BJ (cell line): ENCODE results near the gene PPP3CA. TPM values are rescaled to one million over a fixed set of nuclear protein-coding genes. Genes with fewer than 3 reads are reported as not detected.

Experiments
- CTCF ChIA-PET: fragments of 350-600 bp; formaldehyde crosslinking; extraction: SDS; loops from one replicate; lab custom pipeline; 2021; ENCODE audit warnings: antibody characterized with exemption, inconsistent platforms; lab: Yijun Ruan, JAX
- POLR2A ChIA-PET: fragments of 300-600 bp; sonication (Branson Sonifier 250); formaldehyde crosslinking; extraction: SDS; loops from one replicate; lab custom pipeline; 2021; ENCODE audit warnings: antibody characterized with exemption; lab: Charles Lee
- DNase-seq: peaks from one replicate; pipeline ENCODE4 v3.0.0-alpha.2; 2011; ENCODE audit warnings: low read depth
- H3K27me3 ChIP-seq: 2 replicates; pipeline ENCODE4 v1.6.0; 2011; ENCODE audit warnings: low read length; ENCODE audit not compliant: control insufficient read depth, insufficient read depth
- H3K36me3 ChIP-seq: 2 replicates; pipeline ENCODE4 v1.5.1; 2011; ENCODE audit warnings: low read length; ENCODE audit not compliant: control insufficient read depth, insufficient read depth
- H3K4me3 ChIP-seq: 2 replicates; pipeline ENCODE4 v1.5.1; 2011; ENCODE audit warnings: low read depth, mild to moderate bottlenecking, control low read depth, low read length
- CTCF ChIP-seq: IDR thresholded peaks from 2 replicates; pipeline ENCODE4 v1.5.1; 2011; ENCODE audit warnings: low read depth, mild to moderate bottlenecking, control low read depth, inconsistent platforms, low read length, moderate library complexity; ENCODE audit not compliant: insufficient read depth
- polyA plus RNA-seq: library from polyadenylated mRNA; depleted of rRNA; stranded (reverse); fragments of >200 nt; gene quantifications from 2 replicates; pipeline ENCODE4 v1.2.3, GENCODE V29; 2011

The PPP3CA gene
- polyA plus RNA-seq, 1 experiment: 10.6 TPM

DNA sequence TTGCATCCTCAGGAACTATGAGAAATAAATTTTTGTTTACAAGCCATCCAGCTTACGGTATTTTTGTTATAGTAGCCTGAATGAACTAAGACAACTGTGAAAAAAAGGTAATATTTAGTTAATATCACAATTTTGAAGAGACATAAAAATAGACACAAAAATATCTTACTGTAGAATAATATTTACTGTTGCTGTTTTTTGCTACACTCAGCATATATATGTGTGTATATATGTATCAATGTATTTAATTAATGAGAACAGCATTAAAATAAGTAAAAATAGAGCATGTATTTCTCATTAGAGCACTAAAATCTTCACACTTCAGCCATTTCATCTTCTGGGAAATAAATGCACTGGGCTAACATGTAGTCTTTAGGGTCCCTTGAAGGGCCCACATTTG is 24.6 kb downstream of the PPP3CA start:
- CTCF ChIA-PET: no interaction called here
- no peak for DNase-seq
- TF ChIP-seq CTCF: no peak
- Histone ChIP-seq H3K36me3 (no peaks in the 10 kb centered on the region), H3K27me3 (no peaks in the 10 kb centered on the region), H3K4me3 (no peak overlapping the region)
- POLR2A ChIA-PET: no interaction called here

DNA sequence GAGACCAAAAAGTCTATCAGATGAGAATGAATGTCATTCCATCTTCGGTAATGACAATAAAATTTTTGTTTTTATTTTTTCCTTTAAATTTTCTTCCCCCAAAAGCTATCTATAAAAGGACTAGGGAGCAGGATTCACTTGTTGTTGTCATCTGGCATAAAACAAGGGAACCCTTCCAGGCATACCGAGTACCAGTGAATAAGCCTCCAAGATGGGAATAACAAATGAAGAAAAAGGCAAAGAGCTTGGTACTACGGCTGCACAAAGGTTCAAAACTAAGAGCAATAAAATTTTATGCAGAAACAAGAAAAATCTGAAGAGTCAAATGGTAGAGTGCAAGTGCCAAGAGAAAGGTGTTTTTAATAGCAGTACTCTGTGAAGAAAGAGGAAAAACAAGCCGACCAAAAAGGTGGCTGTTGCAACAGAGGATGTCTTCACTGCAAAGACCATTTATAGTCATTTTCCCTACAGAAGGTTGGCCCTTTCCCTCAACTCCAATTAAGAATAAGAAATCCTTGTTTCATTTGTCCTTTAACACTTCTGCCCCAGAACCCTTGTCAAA is 25.8 kb downstream of the PPP3CA start:
- no peak for TF ChIP-seq CTCF
- DNase-seq: no peak
- Histone ChIP-seq H3K27me3 (no peaks in the 10 kb centered on the region), H3K36me3 (no peaks in the 10 kb centered on the region), H3K4me3 (no peak overlapping the region)
- ChIA-PET POLR2A (interaction anchor here (0.5 kb wide), 1 partner anchor 15 kb away, joined by 28 read pairs; no protein-coding TSS in a partner anchor), CTCF (interaction anchor here (0.6 kb wide), 2 partner anchors 9 to 15 kb away, joined by 3 read pairs; no protein-coding TSS in a partner anchor)

- no peak for TF ChIP-seq CTCF
- H3K36me3 ChIP-seq: no peaks in the 10 kb centered on the region
- H3K27me3 ChIP-seq: no peaks in the 10 kb centered on the region
- H3K4me3 ChIP-seq: no peak overlapping the region
- ChIA-PET CTCF (interaction anchor here (1.4 kb wide), 1 partner anchor 11 kb away, joined by 3 read pairs; no protein-coding TSS in a partner anchor), POLR2A (no interaction called here)
- no peak for DNase-seq
These were observed 31.5 kb downstream of the PPP3CA start for GRCh38 chr4:101315786-101316185.

DNA sequence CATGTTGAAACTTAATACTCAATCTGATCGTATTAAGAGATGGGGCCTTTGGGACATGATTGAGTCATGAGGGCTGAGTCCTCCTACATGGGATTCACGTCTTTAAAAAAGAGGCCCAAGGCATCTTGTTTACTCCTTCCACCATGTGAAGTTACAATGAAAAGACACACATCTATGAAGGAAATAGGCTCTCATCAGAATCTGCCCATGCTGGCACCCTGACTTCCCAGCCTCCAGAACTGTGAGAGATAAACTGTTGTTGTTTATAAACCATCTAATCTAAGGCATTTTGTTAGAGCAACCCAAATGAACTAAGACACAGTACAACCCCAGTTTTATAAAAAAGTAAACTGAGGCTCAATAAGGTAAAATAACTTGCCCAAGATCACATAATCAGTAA is 32.3 kb downstream of the PPP3CA start:
- no peak for TF ChIP-seq CTCF
- ChIA-PET CTCF (no interaction called here), POLR2A (no interaction called here)
- no peaks in the 10 kb centered on the region for H3K36me3 ChIP-seq
- DNase-seq: no peak
- H3K27me3 ChIP-seq: no peaks in the 10 kb centered on the region
- no peak overlapping the region for H3K4me3 ChIP-seq

DNA sequence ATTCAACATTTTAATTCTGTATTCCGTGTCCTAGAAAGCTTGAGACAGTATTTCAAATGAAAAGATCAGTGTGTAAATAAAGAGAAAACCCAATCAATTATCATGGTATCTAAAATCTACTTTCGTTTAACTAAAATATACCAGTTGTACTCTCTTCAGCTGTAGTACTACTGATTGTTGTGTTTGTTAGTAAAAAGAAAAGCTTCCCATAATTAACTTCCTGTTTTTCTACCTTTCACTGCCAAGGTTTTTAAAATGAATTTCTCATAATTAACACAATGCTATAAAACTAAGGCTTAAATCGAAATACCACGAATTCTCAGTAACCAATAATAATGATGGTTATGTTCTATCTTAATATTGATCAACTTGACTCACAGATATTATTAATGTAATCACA is 37.4 kb downstream of the PPP3CA start:
- Histone ChIP-seq H3K36me3 (no peaks in the 10 kb centered on the region), H3K27me3 (no peaks in the 10 kb centered on the region), H3K4me3 (no peak overlapping the region)
- no peak for DNase-seq
- CTCF ChIA-PET: no interaction called here
- TF ChIP-seq CTCF: no peak
- POLR2A ChIA-PET: no interaction called here
